Mesothelial cell of epicardium (in vitro differentiated cells): ENCODE data around the gene CUL1. TPM values are rescaled to one million over a fixed set of nuclear protein-coding genes. Genes with fewer than 3 reads are reported as not detected.

Experiments
- DNase-seq, 2 experiments: peaks; one replicate each; pipeline ENCODE4 v3.0.0; 2021; ENCODE audit warnings: low spot score in 2 of 2; ENCODE audit not compliant: unreplicated experiment in 2 of 2
- H3K27ac Mint-ChIP-seq: 2 replicates; pipeline ENCODE4 v1.8.0; 2021; ENCODE audit warnings: mixed read lengths
- H3K27me3 Mint-ChIP-seq: 2 replicates; pipeline ENCODE4 v1.8.0; 2021; ENCODE audit warnings: low read depth, mixed read lengths
- H3K36me3 Mint-ChIP-seq: 2 replicates; pipeline ENCODE4 v1.8.0; 2021; ENCODE audit warnings: mixed read lengths
- H3K4me1 Mint-ChIP-seq: 2 replicates; pipeline ENCODE4 v1.8.0; 2021; ENCODE audit warnings: mixed read lengths
- H3K4me3 Mint-ChIP-seq: 2 replicates; pipeline ENCODE4 v1.8.0; 2021; ENCODE audit warnings: mild to moderate bottlenecking, moderate library complexity, mixed read lengths
- H3K9me3 Mint-ChIP-seq: 2 replicates; pipeline ENCODE4 v1.8.0; 2021; ENCODE audit warnings: mixed read lengths
- total RNA-seq: library from RNA; stranded (reverse); gene quantifications from 3 replicates; pipeline ENCODE4 v1.2.1, GENCODE V29; 2021
- TF ChIP-seq, protein P1 (sequence below): fragments of 200-600 bp; sonication (generic); IDR thresholded peaks from one replicate; pipeline ENCODE4 v1.5.0; 2021; ENCODE audit warnings: antibody characterized with exemption; ENCODE audit not compliant: unreplicated experiment

CUL1 gene
- total RNA-seq, 1 donor from 2014 or later, result 60.9 TPM

DNA sequence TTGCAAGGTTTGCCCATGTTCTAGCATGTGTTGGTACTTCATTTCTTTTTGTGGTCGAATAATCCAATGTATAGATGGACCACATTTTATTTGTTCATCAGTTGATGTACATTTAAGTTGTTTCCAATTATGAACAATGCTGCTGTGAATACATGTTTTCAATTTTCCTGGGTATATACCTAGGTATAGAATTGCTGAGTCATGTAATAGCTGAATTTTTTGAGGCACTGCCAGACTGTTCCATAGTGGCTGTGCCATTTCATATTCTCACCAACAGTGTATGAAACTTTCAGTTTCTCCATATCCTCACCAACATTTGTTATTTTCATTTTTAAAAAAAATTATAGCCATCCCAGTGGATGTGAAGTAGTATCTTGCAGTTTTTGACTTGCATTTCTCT, 94.9 kb downstream of the CUL1 start:
- TF ChIP-seq, protein P1, sequence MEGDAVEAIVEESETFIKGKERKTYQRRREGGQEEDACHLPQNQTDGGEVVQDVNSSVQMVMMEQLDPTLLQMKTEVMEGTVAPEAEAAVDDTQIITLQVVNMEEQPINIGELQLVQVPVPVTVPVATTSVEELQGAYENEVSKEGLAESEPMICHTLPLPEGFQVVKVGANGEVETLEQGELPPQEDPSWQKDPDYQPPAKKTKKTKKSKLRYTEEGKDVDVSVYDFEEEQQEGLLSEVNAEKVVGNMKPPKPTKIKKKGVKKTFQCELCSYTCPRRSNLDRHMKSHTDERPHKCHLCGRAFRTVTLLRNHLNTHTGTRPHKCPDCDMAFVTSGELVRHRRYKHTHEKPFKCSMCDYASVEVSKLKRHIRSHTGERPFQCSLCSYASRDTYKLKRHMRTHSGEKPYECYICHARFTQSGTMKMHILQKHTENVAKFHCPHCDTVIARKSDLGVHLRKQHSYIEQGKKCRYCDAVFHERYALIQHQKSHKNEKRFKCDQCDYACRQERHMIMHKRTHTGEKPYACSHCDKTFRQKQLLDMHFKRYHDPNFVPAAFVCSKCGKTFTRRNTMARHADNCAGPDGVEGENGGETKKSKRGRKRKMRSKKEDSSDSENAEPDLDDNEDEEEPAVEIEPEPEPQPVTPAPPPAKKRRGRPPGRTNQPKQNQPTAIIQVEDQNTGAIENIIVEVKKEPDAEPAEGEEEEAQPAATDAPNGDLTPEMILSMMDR, result no peak
- Mint-ChIP-seq H3K27me3 (no peaks in the 10 kb centered on the region), H3K36me3 (peaks cover 72% of the 10 kb centered on the region), H3K9me3 (peaks cover 17% of the 10 kb centered on the region), H3K4me3 (no peak overlapping the region), H3K4me1 (no peaks in the 10 kb centered on the region), H3K27ac (no peak overlapping the region)
- no peak for DNase-seq

DNA sequence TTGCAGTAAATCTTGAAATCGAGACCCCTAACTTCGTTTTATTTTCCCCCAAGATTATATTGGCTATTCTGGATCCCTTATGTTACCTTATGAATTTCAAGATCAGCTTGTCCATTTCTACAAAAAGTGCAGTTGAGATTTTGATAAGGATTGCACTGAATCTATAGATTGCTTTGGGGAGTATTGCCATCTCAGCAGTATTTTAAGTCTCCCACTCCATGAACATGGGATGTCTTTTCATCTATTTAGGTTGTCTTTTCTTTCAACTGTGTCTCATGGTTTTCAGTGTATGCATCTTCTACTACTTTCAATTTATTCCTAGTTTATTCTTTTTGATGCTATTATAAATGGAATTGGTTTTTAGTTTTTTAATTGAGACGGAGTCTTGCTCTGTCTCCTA, 95.8 kb downstream of the CUL1 start:
- Mint-ChIP-seq H3K4me1 (no peaks in the 10 kb centered on the region), H3K4me3 (no peak overlapping the region), H3K9me3 (peaks cover 20% of the 10 kb centered on the region), H3K27ac (no peak overlapping the region), H3K27me3 (no peaks in the 10 kb centered on the region), H3K36me3 (peaks cover 74% of the 10 kb centered on the region)
- TF ChIP-seq, protein P1, result no peak
- no peak for DNase-seq

DNA sequence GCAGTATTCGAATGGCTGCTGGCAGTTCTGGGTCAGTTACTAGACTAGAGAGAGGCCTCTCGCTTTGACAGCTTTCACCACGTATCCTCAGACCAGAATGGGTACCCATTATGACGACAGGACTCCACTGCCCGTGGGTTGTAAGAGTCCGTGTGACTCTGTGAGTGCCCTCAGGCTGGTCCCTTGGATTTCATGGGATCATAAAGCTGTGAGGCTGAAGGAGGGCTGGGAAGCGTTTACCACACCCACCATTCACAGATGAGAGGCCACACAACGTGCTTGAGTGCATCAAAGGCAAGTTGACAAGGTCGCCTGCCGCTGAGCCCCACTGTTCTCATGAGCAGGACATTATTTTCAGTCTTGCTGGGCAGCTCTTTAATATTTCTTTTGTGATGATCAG, 98.1 kb downstream of the CUL1 start:
- H3K36me3 Mint-ChIP-seq, result peaks cover 78% of the 10 kb centered on the region

DNA sequence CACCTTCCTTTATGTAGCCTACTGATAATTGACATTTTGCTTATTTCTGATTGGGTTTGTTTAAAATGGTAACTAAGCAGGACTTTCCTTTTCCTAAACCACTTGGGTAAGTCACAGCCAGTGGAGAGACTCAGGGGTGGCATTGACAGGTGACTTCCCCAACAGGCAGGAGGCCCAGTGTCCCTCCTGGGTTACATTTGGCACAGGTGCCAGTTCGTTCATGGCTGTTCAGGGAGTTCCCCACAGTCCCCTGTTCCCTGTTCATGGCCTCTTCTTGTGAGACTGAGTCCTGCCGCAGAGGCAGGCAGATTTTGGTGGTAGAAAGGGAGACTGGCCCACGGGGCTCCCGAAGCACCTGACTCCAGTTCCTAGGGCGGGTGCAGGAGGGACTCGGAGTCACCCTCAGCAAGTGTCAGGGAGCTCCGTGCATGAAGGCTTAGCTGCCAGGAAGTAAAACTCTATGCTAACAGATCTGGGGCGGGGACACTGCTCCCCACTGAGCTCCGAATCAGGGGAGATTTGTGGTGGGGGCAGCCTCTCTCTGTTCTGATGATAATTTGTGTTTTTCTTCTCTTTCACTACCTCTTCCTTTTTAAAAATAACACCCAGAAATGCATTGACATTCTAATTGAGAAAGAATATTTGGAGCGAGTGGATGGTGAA, 101.3 kb downstream of the CUL1 start:
- no peak for DNase-seq
- H3K27ac Mint-ChIP-seq, result no peak overlapping the region
- TF ChIP-seq, protein P1, result no peak
- peaks cover 7% of the 10 kb centered on the region for H3K9me3 Mint-ChIP-seq
- no peaks in the 10 kb centered on the region for H3K4me1 Mint-ChIP-seq
- H3K36me3 Mint-ChIP-seq, result peaks cover 62% of the 10 kb centered on the region
- H3K27me3 Mint-ChIP-seq, result no peaks in the 10 kb centered on the region
- H3K4me3 Mint-ChIP-seq, result no peak overlapping the region

More for the DNA sequence above, 98.1 kb downstream of the CUL1 start:
- peaks cover 20% of the 10 kb centered on the region for H3K9me3 Mint-ChIP-seq
- no peaks in the 10 kb centered on the region for H3K4me1 Mint-ChIP-seq
- H3K4me3 Mint-ChIP-seq, result no peak overlapping the region
- TF ChIP-seq, protein P1, result no peak
- no peak for DNase-seq
- H3K27ac Mint-ChIP-seq, result no peak overlapping the region
- no peaks in the 10 kb centered on the region for H3K27me3 Mint-ChIP-seq

DNA sequence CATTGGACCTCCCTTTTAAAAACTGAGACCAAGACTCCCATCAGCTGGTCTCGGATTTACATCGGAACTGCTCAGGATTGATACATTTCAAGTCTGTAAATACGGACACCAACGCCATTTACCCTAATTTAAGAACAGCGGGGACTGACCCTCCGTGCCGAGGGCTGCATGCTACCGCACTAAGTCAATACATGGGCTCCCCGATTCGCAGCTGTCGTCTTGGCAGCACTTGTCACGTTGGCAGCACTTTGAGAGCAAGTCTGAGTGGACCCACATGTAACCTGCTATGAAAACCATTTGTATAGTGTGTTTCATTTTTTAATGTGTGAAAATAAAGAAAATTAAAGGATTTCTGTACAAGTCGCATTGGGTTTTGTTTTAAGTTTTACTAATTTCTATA, 102.0 kb downstream of the CUL1 start:
- peaks cover 7% of the 10 kb centered on the region for H3K9me3 Mint-ChIP-seq
- no peak overlapping the region for H3K27ac Mint-ChIP-seq
- no peak for DNase-seq
- peaks cover 61% of the 10 kb centered on the region for H3K36me3 Mint-ChIP-seq
- H3K27me3 Mint-ChIP-seq, result no peaks in the 10 kb centered on the region
- H3K4me1 Mint-ChIP-seq, result no peaks in the 10 kb centered on the region
- TF ChIP-seq, protein P1, result no peak
- no peak overlapping the region for H3K4me3 Mint-ChIP-seq
